ENCODE results near the gene DLGAP1. TPM values are rescaled to one million over a fixed set of nuclear protein-coding genes. Genes with fewer than 3 reads are reported as not detected.

The DLGAP1 gene
- total and polyA plus RNA-seq, 10 of the 15 experiments (the other 5 are each of a cell fraction or from before 2014, with no cell fraction given) = 0.23 to 27.6 (median 1.9) TPM

DNA sequence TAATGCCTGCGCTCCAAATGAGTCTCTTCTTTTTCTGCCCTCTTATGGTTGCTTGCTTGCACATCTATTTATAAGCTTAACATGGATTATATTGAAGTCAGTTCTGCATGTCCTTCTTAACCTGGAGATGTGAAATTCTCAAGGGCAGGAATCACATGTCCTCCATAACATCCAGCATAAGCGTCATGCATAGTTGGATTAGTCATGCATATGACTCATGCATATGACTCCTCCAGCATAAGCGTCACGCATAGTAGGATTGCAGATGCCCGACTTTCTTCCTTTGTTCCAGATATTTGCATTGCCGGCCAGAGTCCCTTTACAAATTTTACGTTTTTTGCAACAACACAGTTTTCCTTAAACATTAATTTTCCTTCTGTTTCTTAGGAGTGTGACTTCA is 696.6 kb downstream of the DLGAP1 start:
- TF ChIP-seq SIX5 (IDR thresholded peaks at IDR 0.05; ENCODE audit: low read depth, low read length, severe bottlenecking) (no peak), NR2F1 (conservative IDR thresholded peaks at IDR 0.05) (no peak), IRF4 (IDR thresholded peaks at IDR 0.05; ENCODE audit: low read depth, low read length) (no peak), CEBPB (IDR thresholded peaks at IDR 0.05; ENCODE audit: borderline replicate concordance in 1 of 2, low read depth in 2 of 2, low read length in 2 of 2) (no peak)
- TF ChIP-seq, protein P1, sequence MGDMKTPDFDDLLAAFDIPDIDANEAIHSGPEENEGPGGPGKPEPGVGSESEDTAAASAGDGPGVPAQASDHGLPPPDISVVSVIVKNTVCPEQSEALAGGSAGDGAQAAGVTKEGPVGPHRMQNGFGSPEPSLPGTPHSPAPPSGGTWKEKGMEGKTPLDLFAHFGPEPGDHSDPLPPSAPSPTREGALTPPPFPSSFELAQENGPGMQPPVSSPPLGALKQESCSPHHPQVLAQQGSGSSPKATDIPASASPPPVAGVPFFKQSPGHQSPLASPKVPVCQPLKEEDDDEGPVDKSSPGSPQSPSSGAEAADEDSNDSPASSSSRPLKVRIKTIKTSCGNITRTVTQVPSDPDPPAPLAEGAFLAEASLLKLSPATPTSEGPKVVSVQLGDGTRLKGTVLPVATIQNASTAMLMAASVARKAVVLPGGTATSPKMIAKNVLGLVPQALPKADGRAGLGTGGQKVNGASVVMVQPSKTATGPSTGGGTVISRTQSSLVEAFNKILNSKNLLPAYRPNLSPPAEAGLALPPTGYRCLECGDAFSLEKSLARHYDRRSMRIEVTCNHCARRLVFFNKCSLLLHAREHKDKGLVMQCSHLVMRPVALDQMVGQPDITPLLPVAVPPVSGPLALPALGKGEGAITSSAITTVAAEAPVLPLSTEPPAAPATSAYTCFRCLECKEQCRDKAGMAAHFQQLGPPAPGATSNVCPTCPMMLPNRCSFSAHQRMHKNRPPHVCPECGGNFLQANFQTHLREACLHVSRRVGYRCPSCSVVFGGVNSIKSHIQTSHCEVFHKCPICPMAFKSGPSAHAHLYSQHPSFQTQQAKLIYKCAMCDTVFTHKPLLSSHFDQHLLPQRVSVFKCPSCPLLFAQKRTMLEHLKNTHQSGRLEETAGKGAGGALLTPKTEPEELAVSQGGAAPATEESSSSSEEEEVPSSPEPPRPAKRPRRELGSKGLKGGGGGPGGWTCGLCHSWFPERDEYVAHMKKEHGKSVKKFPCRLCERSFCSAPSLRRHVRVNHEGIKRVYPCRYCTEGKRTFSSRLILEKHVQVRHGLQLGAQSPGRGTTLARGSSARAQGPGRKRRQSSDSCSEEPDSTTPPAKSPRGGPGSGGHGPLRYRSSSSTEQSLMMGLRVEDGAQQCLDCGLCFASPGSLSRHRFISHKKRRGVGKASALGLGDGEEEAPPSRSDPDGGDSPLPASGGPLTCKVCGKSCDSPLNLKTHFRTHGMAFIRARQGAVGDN (IDR thresholded peaks at IDR 0.05) = no peak
- FAIRE-seq (no peak), ATAC-seq (no peak), DNase-seq (ENCODE audit: low read depth, low spot score) (no peak)
- intact Hi-C loops (cut with micrococcal nuclease; ENCODE audit: unreplicated experiment) (no loop called here), in situ Hi-C loops (cut with MboI) (no loop called here)
- no peak overlapping the region for H3K9ac ChIP-seq (ENCODE audit: control insufficient read depth, insufficient read depth, low read length)
- WGBS (ENCODE audit: insufficient coverage, insufficient replicate concordance, low lambda C conversion rate, missing lambda C conversion rate) = 62% methylated on average over 7 of the region's 7 CpGs
- BruUV-seq (replicated peaks) = no TSS peak
- no peak overlapping the region for H2AFZ ChIP-seq (ENCODE audit: control insufficient read depth, low read depth, low read length)
- ChIA-PET CTCF (interaction anchor here (0.9 to 7.5 kb wide), 4 partner anchors 13 to 1299 kb away, joined by 3 to 35 read pairs (median 4); no protein-coding TSS in a partner anchor), SMC1A (ENCODE audit: uncharacterized antibody, unreplicated experiment) (interaction anchor here (0.7 to 1.7 kb wide), 4 partner anchors 10 to 237 kb away, joined by 3 to 5 read pairs (median 4); no protein-coding TSS in a partner anchor), RAD21 (ENCODE audit: unreplicated experiment) (interaction anchor here (0.8 to 1.4 kb wide), 2 partner anchors 37 to 111 kb away, joined by 3 read pairs; no protein-coding TSS in a partner anchor), POLR2A (interaction anchor here (0.7 kb wide), 1 partner anchor 48 kb away, joined by 3 read pairs; no protein-coding TSS in a partner anchor)
- H3K36me3 ChIP-seq (ENCODE audit: control insufficient read depth in 2 of 2, insufficient read depth in 2 of 2, low read length in 1 of 2) = no peaks in the 10 kb centered on the region
- no peak overlapping the region for H3K4me2 ChIP-seq (ENCODE audit: control insufficient read depth, insufficient read depth)
- H3K9me3 ChIP-seq (replicated peaks; ENCODE audit: control insufficient read depth, insufficient read depth, low read length) = no peaks in the 10 kb centered on the region
- H3K4me1 ChIP-seq (ENCODE audit: control insufficient read depth, insufficient read depth, low read length) = no peaks in the 10 kb centered on the region
- no peaks in the 10 kb centered on the region for H3K79me2 ChIP-seq (ENCODE audit: control insufficient read depth, insufficient read depth, low read length)
- H4K20me1 ChIP-seq (ENCODE audit: control insufficient read depth, insufficient read depth) = no peaks in the 10 kb centered on the region
- no peaks in the 10 kb centered on the region for H3K27me3 ChIP-seq (replicated peaks in 1 of 2; ENCODE audit: control insufficient read depth in 2 of 2, insufficient read depth in 2 of 2, low read length in 1 of 2)
- H3K27ac ChIP-seq (ENCODE audit: control insufficient read depth, insufficient read depth) = no peak overlapping the region
- no peak overlapping the region for H3K4me3 ChIP-seq
